Pons (tissue), 1 donor: ENCODE data around the gene DTX1.
A peak's percentile ranks its signal among the peaks of the same experiment; 100 is the strongest.

Source experiments
- DNase-seq: peaks from one replicate; pipeline ENCODE4 v3.0.0-alpha.2; 2016; ENCODE audit warnings: low spot score

The DTX1 gene

GRCh38 chr12:113071135-113072112 is 14.9 kb downstream of the DTX1 start:
- DNase-seq: peak; percentile 49

DNA sequence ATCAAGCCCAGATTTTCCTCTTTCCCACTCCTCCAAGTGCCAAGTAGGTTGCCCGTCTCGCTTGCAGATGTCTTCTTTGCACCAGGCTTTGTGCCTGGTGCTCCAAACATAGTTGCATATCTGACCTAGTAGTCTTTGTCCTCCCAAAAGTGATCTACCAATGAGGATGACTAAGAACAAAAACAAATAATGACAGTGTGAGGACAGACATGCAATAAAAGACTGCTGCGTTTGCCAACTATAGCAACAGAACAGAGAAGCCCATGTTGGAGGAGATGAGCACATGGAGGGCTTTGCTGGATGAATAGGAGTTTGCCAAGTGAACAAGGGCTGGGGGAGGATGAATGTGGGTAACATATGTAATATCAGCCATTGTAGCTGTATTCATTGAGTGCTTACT is 15.6 kb downstream of the DTX1 start:
- DNase-seq: no peak

DNA sequence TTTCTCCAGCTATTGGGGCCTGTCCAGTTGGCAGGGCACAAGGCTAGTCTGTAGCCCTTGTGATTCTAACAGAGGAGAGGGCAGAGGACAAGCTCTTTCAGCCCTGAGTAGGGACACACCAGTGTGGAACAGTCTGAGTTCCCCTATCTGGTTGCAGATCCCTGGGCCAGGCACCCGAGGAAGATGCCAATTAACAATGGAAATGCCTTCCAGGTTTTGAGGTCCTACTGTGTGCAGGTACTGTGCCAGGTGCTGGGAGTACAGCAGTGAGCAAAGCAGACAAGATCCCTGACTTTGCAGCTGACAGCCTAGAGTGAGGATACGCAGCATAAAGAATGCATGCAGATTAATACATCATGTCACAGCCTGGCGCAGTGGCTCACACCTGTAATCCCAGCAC is 17.1 kb downstream of the DTX1 start:
- no peak for DNase-seq

DNA sequence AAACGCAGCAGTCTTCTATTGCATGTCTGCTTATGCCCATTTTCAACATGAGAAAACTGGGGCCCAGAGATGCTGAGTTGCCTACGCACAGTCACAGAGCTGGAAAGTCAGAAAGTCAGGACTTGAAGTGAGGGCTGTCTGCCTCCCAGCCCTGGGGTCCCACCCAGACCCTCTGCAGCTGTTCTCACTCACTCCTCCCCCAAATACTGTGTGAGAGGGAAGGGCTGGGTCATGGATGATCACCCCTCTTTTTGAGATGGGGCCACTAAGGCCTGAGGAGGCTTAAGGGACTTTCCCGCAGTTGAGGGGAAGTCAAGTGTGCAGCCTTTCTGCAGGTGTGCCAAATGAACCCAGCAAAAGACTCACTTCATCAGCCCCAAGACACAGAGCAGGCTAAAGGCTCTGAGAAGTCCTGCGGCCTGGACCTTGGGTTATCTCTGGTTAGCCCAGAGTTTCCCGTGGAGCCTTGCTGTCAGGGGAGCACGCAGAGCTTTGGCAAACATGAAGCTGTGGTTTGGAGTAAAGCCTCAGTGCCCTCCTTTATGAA is 18.7 kb downstream of the DTX1 start:
- no peak for DNase-seq

DNA sequence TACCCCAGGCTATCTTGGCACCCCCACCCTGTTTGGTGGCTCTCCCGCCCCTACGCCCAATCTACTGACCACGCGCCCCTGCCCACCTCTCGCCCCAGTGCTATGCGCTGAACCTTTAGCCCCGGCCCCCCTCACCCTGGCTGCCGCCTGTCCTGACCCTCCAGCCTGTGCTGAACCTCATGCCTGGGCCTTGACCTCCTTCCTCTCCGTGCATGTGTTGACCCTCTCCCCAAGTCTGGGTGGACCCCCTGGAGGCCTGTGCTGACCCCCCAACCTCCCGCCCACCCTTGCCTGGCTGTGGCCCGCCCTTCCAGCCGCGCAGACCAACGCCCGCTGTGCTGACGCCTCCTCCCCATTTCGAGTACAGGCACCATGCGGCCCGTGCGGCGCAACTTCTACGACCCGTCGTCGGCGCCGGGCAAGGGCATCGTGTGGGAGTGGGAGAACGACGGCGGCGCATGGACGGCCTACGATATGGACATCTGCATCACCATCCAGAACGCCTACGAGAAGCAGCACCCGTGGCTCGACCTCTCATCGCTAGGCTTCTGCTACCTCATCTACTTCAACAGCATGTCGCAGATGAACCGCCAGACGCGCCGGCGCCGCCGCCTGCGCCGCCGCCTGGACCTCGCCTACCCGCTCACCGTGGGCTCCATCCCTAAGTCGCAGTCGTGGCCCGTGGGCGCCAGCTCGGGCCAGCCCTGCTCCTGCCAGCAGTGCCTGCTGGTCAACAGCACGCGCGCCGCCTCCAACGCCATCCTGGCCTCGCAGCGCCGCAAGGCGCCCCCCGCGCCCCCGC is 20.7 kb downstream of the DTX1 start:
- DNase-seq: no peak

DNA sequence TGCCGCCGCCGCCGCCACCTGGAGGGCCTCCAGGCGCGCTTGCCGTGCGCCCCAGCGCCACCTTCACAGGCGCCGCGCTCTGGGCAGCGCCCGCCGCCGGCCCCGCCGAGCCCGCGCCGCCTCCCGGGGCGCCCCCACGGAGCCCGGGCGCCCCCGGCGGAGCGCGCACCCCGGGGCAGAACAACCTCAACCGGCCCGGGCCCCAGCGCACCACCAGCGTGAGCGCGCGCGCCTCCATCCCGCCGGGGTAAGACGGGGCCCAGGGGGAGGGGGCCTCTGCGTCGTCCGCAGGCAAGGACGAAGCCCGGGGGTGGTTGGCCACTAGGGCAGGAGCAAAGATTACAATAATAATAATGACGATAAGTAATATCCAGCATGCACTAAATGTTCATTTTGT is 21.3 kb downstream of the DTX1 start:
- DNase-seq: no peak

DNA sequence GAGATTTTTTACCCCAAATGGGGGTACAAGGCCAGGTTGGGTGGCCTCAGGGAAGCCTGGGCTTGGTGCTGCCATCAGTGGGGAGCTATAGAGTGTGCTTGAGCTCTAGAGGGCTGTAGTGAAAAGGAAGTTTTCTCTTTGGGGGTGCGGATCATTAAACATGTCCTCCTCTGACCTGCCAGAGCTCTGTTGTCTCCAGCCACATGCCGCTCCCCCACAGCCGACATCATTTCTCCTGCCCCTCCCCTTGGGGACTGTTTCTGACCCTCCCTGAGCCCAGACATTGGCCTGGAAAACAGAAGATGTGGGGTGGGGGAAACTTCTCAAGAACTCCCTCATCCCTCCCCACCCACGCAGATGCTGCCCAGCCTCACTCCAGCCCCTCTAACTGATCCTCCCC is 25.3 kb downstream of the DTX1 start:
- no peak for DNase-seq

DNA sequence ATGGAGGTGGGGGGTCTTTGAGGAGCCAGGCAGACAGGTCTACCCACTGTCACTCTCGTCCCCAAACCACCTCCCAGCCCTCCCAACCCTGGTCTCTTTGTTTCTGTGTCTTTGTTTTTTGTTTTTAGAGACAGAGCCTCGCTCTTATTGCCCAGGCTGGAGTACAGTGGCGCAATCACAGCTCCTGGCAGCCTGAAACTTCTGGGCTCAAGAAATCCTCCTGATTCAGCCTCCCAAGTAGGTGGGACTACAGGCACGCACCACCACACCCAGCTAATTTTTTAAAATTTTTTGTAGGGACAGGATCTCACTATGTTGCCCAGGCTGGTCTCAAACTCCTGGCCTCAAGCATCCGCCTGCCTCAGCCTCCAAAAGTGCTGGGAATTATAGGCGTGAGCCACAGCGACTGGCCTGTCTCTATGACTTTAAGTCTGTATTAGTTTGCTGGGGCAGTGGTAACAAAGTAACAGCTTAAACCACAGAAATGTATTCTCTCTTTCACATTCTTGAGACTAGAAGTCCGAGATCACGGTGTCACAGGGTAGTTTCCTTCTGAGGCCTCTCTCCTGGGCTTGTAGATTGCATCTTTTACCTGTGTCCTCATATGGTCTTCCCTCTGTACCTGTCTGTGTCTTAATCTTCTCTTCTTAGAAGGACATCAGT is 26.1 kb downstream of the DTX1 start:
- DNase-seq: no peak

- DNase-seq: no peak
These were observed 27.4 kb downstream of the DTX1 start for GRCh38 chr12:113083863-113084435.

DNA sequence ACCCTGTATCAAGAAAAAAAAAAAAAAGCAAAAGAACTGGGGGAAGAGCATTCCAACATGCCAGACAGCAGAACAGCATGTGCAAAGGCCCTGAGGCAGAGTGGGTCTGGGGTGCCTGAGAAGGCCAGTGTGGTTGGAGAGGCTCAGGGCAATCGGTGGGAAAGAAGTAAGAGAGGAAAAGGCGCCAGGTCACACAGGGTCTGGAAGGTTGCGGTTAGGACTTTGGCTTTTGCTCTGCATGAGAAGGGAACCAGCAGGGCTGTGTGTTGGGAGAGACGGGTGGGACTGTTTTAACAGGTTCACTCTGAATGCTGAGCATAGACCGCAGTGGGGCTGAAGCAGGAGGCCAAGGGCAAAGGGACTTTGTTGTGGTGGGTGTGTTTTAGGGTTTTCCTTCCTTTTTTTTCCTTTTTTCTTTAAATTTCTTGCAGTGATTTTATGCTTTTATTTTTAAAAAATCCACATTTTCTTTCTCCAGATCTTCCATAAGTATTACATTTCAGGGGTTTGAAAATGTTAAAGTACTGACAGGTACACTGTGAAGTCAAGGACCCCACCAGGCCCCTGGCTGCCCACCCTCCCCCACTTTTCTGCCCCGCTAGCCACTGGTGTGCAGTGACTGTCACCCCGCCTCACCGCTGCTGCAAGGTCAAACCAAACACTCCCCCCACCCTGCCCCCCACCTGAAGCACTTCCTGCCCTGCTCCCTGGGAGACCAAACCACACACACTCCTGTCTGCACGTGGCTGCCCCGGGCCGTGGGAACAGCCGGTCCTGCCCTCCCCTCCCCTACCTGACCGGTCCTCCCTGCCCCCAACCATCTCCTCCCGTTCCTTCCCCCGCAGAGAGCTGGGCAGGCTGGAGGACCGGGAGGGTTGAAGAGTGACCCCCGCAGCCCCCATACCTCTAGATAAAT is 30.0 kb downstream of the DTX1 start:
- no peak for DNase-seq

DNA sequence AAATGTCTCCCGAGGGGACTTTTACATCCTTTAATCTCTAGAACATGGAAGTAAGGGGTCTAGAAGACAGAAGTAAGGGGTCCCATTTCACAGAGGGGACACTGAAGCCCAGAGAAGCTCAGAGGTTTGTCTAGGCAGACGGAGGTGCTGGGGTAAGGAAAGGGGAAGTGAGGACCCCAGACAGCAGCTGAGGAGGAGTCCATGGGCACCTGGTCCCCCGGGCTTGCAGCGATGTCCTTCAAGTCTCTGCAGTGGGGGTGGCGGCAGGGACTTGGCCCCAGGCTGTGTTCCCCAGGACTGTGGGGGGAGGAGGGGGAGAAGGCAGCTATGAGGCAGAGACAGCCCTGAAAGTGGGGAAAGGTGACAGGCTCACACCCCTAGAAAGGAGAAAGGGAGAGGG is 30.7 kb downstream of the DTX1 start:
- DNase-seq: no peak

- DNase-seq: no peak
These were observed 31.5 kb downstream of the DTX1 start for GRCh38 chr12:113088037-113088436.

DNA sequence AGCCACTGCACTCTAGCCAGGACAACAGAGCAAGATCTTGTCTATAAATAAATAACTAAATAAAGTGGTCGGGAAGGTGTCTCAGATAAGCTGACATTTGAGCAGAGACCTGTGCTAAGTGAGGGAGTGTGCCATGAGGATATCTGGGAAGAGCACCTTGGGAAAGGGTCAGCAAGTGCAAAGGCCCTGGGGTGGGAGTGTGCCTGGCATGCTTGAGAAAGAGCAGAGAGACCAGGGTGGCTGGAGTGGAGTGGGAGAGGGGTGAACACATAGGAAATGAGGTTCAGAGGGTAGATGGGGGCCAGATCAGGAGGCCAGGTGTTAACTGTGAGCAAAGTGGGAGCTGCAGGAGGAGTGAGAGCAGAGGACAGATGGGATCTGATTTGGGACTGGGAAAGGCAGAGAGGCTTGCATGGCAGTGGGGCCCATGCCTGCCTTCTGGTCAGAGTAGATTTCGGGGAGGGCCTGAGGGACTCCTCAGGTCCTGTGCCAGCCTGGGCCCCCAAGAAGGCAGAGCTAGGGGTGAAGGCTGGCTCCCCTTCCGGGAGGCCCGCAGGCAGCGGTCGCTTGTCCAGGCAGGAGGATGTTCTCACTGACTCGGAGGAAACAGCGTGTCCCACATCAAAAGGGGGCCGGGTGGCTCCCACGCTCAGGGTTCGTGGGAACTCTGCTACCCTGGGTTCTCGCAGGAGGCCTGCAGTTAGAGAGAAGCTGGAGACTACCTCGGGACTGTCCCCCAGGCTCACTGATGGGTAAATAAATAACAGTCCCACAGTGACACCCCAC is 32.6 kb downstream of the DTX1 start:
- no peak for DNase-seq

DNA sequence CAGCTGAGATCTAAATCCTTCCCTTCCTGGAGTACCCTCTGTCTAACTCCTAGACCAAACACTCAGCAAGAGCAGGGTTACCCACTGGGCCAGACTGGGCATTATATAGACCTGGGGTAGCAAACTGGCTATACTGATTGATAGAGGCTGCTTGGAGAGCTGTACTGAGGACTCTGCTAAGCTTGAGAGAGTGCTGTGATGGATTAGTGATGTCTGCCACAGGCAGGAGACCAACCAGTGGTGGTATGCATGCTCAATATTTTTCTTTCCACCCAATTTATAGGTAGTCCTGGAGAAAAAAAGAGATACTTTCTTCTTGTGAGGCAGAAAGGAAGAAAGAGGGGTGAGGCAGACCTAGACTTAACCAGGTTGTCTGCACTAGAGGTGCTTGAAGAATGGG is 33.3 kb downstream of the DTX1 start:
- DNase-seq: no peak

GRCh38 chr12:113090740-113091139 is 34.2 kb downstream of the DTX1 start:
- DNase-seq: no peak

DNA sequence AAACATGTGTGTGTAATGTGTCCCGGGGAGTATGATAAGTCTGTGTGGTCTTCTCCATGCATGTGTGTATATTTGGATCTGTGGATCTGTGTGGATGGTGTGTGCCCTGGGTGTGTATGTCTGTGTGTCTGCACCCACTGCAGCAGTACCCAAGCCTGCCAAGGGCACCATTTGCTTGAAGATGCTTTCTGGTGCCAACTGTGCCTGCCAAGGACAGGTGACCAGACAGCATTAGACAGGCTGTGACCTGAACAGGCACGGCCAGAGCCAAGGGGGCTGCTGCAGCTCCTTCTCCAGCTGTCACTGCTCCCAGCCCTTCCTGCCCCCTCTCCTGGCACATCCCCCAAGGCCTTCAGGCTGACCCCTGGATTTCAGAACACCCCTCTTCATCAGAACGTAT is 35.0 kb downstream of the DTX1 start:
- DNase-seq: no peak

- DNase-seq: no peak
These were observed 36.3 kb downstream of the DTX1 start for GRCh38 chr12:113092607-113093408.

- no peak for DNase-seq
These were observed 37.0 kb downstream of the DTX1 start for GRCh38 chr12:113093409-113094101.

DNA sequence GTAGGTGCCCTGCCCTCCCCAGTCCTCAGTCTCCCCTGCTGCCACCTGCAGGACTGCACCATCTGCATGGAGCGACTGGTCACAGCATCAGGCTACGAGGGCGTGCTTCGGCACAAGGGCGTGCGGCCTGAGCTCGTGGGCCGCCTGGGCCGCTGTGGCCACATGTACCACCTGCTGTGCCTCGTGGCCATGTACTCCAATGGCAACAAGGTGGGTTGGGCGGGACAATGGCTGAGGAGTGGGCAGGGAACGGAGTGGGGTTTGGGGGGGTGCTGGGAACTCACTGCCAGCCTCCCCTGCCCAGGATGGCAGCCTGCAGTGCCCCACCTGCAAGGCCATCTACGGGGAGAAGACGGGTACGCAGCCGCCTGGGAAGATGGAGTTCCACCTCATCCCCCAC is 38.2 kb downstream of the DTX1 start:
- DNase-seq: no peak
